Measurements from ENCODE around the gene ZNF384. TPM values are rescaled to one million over a fixed set of nuclear protein-coding genes. Genes with fewer than 3 reads are reported as not detected.

Gene ZNF384
- total and polyA plus RNA-seq, 4 donors, result 3.9 to 12.7 (median 10.0) TPM

- peaks cover 0 to 4% (median 0%) of the 10 kb centered on the region in 4 donors for H3K4me1 ChIP-seq (ENCODE audit: control insufficient read depth in 4 of 4, insufficient read depth in 4 of 4, low read length in 3 of 4)
- peak overlapping the region; percentile 18 to 64 (median 45) for H3K4me3 ChIP-seq (ENCODE audit: low read depth in 1 of 3, low read length in 3 of 3)
- no peak for DNase-seq (ENCODE audit: low spot score)
- no peak for TF ChIP-seq RXRA (IDR thresholded peaks at IDR 0.05)
- peak overlapping the region in 1 of 2 donors; percentile 46 for H3K27ac ChIP-seq (ENCODE audit: low read depth in 1 of 2, low read length in 2 of 2)
- H3K27me3 ChIP-seq (ENCODE audit: control insufficient read depth in 4 of 4, insufficient read depth in 4 of 4, low read length in 3 of 4), result no peaks in the 10 kb centered on the region
- WGBS, result 68% methylated on average over 28 of the region's 28 CpGs
- H3K9ac ChIP-seq (ENCODE audit: low read depth in 1 of 2, low read length in 2 of 2), result peak overlapping the region; percentile 59 to 67
- H3K9me3 ChIP-seq (ENCODE audit: control insufficient read depth in 4 of 4, low read length in 3 of 4), result peaks cover 6 to 22% (median 9%) of the 10 kb centered on the region in 4 donors
- H3K36me3 ChIP-seq (ENCODE audit: control insufficient read depth in 4 of 4, insufficient read depth in 3 of 4, low read depth in 1 of 4, low read length in 3 of 4), result peaks cover 0 to 23% (median 10%) of the 10 kb centered on the region in 4 donors
Observed at GRCh38 chr12:6646276-6647082, 42.7 kb downstream of the ZNF384 start.

DNA sequence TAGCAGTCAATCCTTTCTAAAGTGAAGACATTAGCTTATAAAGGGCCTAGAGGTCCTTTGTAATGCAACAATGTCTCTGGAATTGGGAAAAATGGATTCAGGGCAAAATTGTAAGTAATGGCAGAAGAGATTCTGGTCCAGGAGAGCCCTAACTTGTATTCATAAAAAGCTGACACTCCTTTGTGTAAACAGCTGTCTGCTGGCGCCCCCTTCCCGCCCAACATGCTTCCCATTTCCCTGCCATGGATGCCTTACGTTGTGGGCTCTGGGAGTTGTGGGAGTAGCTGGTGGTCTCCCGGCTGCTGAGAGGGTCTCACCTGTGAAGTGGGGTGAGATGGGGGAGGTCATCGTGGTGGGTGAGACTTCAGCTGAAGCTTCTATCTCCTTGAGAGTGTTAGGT, 44.3 kb downstream of the ZNF384 start:
- H3K27me3 ChIP-seq (ENCODE audit: control insufficient read depth in 4 of 4, insufficient read depth in 4 of 4, low read length in 3 of 4), result no peaks in the 10 kb centered on the region
- peaks cover 0 to 4% (median 0%) of the 10 kb centered on the region in 4 donors for H3K4me1 ChIP-seq (ENCODE audit: control insufficient read depth in 4 of 4, insufficient read depth in 4 of 4, low read length in 3 of 4)
- peaks cover 6 to 22% (median 9%) of the 10 kb centered on the region in 4 donors for H3K9me3 ChIP-seq (ENCODE audit: control insufficient read depth in 4 of 4, low read length in 3 of 4)
- DNase-seq (ENCODE audit: low spot score), result no peak
- TF ChIP-seq RAD21 (IDR thresholded peaks at IDR 0.05) (peak in 1 of 2 donors; percentile 25), HNF4A (conservative IDR thresholded peaks at IDR 0.05) (no peak)
- no peak overlapping the region for H3K9ac ChIP-seq (ENCODE audit: low read depth in 1 of 2, low read length in 2 of 2)
- no peak overlapping the region for H3K27ac ChIP-seq (ENCODE audit: low read depth in 1 of 2, low read length in 2 of 2)
- peaks cover 0 to 9% (median 0%) of the 10 kb centered on the region in 4 donors for H3K36me3 ChIP-seq (ENCODE audit: control insufficient read depth in 4 of 4, insufficient read depth in 3 of 4, low read depth in 1 of 4, low read length in 3 of 4)
- H3K4me3 ChIP-seq (ENCODE audit: low read depth in 1 of 3, low read length in 3 of 3), result no peak overlapping the region
- WGBS, result 56% methylated on average over 5 of the region's 5 CpGs

GRCh38 chr12:6644257-6644596, 44.9 kb downstream of the ZNF384 start:
- no peak overlapping the region for H3K4me3 ChIP-seq (ENCODE audit: low read depth in 1 of 3, low read length in 3 of 3)
- peak overlapping the region; percentile 3 to 58 for H3K27ac ChIP-seq (ENCODE audit: low read depth in 1 of 2, low read length in 2 of 2)
- 66% methylated on average over 6 of the region's 6 CpGs for WGBS
- peaks cover 0 to 9% (median 0%) of the 10 kb centered on the region in 4 donors for H3K36me3 ChIP-seq (ENCODE audit: control insufficient read depth in 4 of 4, insufficient read depth in 3 of 4, low read depth in 1 of 4, low read length in 3 of 4)
- no peaks in the 10 kb centered on the region for H3K27me3 ChIP-seq (ENCODE audit: control insufficient read depth in 4 of 4, insufficient read depth in 4 of 4, low read length in 3 of 4)
- no peak for DNase-seq (ENCODE audit: low spot score)
- peaks cover 6 to 22% (median 9%) of the 10 kb centered on the region in 4 donors for H3K9me3 ChIP-seq (ENCODE audit: control insufficient read depth in 4 of 4, low read length in 3 of 4)
- peaks cover 0 to 4% (median 0%) of the 10 kb centered on the region in 4 donors for H3K4me1 ChIP-seq (ENCODE audit: control insufficient read depth in 4 of 4, insufficient read depth in 4 of 4, low read length in 3 of 4)
- TF ChIP-seq SP1 (IDR thresholded peaks at IDR 0.05), result no peak
- TF ChIP-seq FOXA2 (IDR thresholded peaks at IDR 0.05), result no peak
- no peak for TF ChIP-seq HNF4G (IDR thresholded peaks at IDR 0.05)
- TF ChIP-seq MAX (IDR thresholded peaks at IDR 0.05), result no peak
- TF ChIP-seq GABPA (IDR thresholded peaks at IDR 0.05 in 1 of 2, conservative IDR thresholded peaks at IDR 0.05 in 1 of 2), result no peak
- no peak overlapping the region for H3K9ac ChIP-seq (ENCODE audit: low read depth in 1 of 2, low read length in 2 of 2)

DNA sequence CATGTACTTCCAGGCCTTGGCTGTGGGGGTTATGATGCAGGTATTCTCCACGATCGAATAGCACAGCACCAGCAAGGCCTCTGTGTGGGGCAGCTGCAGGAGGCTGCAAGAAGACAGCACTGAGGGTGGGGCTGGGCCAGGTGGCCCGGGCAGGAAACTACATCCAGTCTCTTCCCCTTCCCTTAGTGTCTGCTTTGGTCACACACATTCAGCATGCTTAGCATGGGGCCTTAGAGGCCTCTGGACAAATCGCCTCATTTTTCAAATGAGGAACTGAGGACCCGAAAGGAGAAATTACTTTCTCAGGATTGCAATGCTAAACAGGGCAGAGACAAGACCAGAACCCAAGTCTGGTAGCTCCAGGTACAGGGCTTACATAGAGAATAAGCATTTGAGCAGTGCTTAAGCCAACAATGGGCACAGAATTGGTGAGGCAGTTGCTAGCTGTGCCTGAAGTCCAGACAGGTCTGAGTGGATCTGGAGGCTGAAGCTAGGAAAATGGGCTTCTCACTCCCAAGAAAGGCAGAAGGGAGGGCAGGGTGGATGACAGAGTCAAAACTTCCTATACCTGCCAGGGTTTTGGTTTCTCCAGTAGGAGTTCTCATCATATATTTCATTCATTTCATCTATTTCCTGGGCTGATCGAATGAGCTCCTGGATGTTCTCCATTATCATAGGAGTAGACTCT, 45.5 kb downstream of the ZNF384 start:
- Histone ChIP-seq H3K9me3 (ENCODE audit: control insufficient read depth in 4 of 4, low read length in 3 of 4) (peaks cover 6 to 22% (median 9%) of the 10 kb centered on the region in 4 donors), H3K36me3 (ENCODE audit: control insufficient read depth in 4 of 4, insufficient read depth in 3 of 4, low read depth in 1 of 4, low read length in 3 of 4) (peaks cover 0 to 9% (median 0%) of the 10 kb centered on the region in 4 donors), H3K4me1 (ENCODE audit: control insufficient read depth in 4 of 4, insufficient read depth in 4 of 4, low read length in 3 of 4) (peaks cover 0 to 4% (median 0%) of the 10 kb centered on the region in 4 donors), H3K27ac (ENCODE audit: low read depth in 1 of 2, low read length in 2 of 2) (peak overlapping the region; percentile 38 to 58), H3K27me3 (ENCODE audit: control insufficient read depth in 4 of 4, insufficient read depth in 4 of 4, low read length in 3 of 4) (no peaks in the 10 kb centered on the region), H3K9ac (ENCODE audit: low read depth in 1 of 2, low read length in 2 of 2) (no peak overlapping the region), H3K4me3 (ENCODE audit: low read depth in 1 of 3, low read length in 3 of 3) (no peak overlapping the region)
- no peak for DNase-seq (ENCODE audit: low spot score)
- no peak for TF ChIP-seq RAD21 (IDR thresholded peaks at IDR 0.05)
- no peak for TF ChIP-seq GABPA (IDR thresholded peaks at IDR 0.05 in 1 of 2, conservative IDR thresholded peaks at IDR 0.05 in 1 of 2)
- TF ChIP-seq TAF1 (conservative IDR thresholded peaks at IDR 0.05), result no peak
- no peak for TF ChIP-seq HNF4G (IDR thresholded peaks at IDR 0.05)
- no peak for TF ChIP-seq HNF4A (conservative IDR thresholded peaks at IDR 0.05)
- TF ChIP-seq, protein P1, sequence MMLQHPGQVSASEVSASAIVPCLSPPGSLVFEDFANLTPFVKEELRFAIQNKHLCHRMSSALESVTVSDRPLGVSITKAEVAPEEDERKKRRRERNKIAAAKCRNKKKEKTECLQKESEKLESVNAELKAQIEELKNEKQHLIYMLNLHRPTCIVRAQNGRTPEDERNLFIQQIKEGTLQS (IDR thresholded peaks at IDR 0.05), result no peak
- TF ChIP-seq RXRA (IDR thresholded peaks at IDR 0.05), result no peak
- TF ChIP-seq, protein P2, sequence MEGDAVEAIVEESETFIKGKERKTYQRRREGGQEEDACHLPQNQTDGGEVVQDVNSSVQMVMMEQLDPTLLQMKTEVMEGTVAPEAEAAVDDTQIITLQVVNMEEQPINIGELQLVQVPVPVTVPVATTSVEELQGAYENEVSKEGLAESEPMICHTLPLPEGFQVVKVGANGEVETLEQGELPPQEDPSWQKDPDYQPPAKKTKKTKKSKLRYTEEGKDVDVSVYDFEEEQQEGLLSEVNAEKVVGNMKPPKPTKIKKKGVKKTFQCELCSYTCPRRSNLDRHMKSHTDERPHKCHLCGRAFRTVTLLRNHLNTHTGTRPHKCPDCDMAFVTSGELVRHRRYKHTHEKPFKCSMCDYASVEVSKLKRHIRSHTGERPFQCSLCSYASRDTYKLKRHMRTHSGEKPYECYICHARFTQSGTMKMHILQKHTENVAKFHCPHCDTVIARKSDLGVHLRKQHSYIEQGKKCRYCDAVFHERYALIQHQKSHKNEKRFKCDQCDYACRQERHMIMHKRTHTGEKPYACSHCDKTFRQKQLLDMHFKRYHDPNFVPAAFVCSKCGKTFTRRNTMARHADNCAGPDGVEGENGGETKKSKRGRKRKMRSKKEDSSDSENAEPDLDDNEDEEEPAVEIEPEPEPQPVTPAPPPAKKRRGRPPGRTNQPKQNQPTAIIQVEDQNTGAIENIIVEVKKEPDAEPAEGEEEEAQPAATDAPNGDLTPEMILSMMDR (IDR thresholded peaks at IDR 0.05; ENCODE audit: low read depth, low read length, missing input control), result no peak
- no peak for TF ChIP-seq FOXA1 (IDR thresholded peaks at IDR 0.05)
- no peak for TF ChIP-seq YY1 (IDR thresholded peaks at IDR 0.05)
- 79% methylated on average over 6 of the region's 6 CpGs for WGBS

Data from liver (tissue), 9 donors.